NCI-H226 (cell line): ENCODE results near the gene CACNA1S.

Experiments used
- DNase-seq: peaks from one replicate; pipeline ENCODE4 v3.0.0-alpha.2; 2015

Gene CACNA1S

DNA sequence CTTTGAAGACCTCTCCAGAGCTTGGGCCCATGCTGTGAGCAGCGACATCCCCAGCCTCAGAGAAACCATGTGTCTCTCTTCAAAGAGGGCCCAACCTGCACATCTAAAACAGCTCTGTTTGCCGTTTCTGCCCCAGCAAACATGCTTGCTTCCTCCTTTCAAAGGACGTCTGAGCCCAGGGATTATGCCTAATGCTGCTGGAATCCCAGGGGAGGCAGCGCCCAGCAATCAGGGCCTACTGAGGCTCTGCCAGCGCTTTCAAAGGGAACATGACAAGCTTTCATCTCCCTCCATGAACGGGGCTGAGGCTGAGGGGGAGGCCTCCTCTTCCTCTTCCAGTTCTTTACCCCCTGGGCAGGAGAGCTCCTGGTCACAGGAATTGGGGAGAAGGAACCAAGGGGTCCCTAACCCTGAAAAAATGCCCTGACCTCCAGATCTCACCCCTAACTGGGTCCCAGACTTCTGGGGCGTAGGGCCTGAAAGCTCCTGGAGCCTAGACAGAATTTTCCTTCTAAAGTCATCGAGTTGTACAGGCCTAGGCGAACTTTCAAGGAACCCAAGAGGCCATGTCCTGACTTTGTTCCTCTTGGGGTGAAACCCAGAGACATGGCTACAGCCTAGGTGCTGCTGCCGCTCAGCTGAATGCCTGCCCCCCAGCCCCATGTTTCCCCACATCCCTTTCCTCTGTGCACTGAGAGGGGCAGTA lies 28.2 kb upstream of the CACNA1S start:
- no peak for DNase-seq

GRCh38 chr1:201139756-201140155 lies 27.5 kb upstream of the CACNA1S start:
- DNase-seq, result no peak

- no peak for DNase-seq
Measured at GRCh38 chr1:201139306-201139705, 27.1 kb upstream of the CACNA1S start.

- no peak for DNase-seq
Measured at GRCh38 chr1:201138311-201138840, 26.1 kb upstream of the CACNA1S start.

GRCh38 chr1:201137579-201138310 lies 25.5 kb upstream of the CACNA1S start:
- peak; percentile 56 for DNase-seq

- no peak for DNase-seq
Measured at GRCh38 chr1:201137024-201137392, 24.8 kb upstream of the CACNA1S start.

DNA sequence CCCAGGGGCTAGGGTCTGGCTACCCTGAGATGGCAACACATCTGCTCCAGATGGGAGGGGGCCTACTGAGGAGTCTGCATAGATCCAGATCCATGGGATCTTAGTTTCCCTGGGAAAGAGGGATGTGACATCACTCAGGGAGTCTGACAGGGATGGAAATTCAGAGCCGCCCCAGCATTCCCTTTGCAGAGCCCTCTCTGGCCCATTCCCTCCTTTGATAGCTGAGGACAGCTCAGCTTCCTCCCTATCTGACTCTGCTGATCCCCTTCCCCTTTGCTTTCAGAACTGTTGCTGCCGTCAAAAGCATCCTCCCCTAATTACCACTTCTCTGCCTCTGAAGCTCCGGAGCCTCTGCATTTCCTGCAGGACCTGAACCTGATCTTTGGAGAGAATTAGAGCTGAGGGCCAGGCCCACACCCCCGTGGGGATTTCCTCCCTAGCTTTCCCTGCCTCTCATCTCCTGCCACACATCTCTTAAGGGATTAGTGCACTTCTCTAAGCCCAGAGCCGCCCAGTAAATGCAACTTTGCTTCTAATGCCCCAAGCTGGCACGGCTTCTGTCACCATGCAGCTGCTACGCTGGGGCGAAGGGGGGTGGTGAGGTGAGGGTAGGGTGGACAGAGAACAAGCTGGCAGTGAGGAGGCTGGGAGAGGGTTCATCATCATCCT lies 24.3 kb upstream of the CACNA1S start:
- no peak for DNase-seq

DNA sequence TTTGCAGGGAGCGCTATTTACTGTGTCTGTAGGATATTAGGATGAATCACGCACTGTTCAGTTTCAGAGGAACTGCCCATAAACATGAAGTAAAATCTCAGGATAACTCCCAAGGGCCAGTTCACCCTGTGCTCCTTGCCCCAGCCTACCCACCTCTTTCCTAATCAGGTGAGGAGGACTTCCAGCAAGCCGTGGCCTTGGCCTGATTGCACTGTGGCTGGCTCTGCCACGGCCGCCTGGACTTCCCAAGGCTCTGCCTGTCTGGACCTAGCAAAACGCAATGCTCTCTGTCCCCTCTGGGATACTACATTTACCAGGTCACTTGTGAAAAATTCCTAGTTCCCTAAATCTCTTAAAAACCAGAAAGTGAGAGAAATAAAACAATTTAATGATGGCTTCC lies 22.2 kb upstream of the CACNA1S start:
- no peak for DNase-seq

GRCh38 chr1:201131398-201131797 lies 19.2 kb upstream of the CACNA1S start:
- DNase-seq, result no peak

DNA sequence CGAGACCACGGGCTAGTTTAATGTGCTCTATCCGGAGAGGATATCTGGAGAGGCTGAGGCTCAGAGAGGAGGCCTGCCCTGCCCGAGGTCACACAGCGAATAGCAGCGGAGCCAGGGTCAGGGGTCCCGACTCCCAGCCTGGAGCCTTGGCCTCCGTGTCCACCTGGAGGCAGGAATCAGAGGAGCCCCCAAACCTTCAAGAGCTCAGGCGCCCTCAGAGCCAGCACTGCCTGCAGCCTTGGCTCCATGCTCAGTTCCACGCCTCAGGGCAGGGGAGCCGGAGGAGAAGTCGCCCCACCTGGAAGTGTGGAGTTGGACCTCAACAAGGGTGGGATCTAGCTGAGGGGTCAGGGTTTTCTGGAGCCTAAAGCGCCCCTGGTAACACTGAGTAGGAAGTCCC lies 16.7 kb upstream of the CACNA1S start:
- DNase-seq, result no peak

DNA sequence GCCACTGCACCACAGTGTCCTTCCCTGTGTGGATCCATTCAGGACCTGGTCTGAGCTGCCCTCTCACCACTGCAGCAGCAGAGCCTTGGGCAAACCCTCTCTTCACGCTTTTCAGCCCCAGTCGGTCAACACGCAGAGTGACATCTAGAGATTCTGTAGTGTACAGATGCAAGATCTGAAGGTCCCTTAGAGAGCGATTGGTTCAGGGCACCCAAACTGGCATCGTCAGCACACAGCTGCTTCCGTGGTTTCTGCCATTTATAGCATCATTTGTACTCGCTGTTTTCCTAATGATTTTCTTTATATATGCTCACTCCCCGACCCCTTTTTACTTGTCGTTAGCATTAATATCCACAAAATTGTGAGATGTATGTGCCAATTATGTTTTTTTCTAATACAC lies 16.2 kb upstream of the CACNA1S start:
- no peak for DNase-seq

- DNase-seq, result no peak
Measured at GRCh38 chr1:201127755-201128455, 15.7 kb upstream of the CACNA1S start.

- no peak for DNase-seq
Measured at GRCh38 chr1:201126832-201127754, 14.9 kb upstream of the CACNA1S start, which contains the start of gene ASCL5. ASCL5 (minus strand) TSS chr1:201127184; CDS start chr1:201115372, 11,812 bp downstream.

DNA sequence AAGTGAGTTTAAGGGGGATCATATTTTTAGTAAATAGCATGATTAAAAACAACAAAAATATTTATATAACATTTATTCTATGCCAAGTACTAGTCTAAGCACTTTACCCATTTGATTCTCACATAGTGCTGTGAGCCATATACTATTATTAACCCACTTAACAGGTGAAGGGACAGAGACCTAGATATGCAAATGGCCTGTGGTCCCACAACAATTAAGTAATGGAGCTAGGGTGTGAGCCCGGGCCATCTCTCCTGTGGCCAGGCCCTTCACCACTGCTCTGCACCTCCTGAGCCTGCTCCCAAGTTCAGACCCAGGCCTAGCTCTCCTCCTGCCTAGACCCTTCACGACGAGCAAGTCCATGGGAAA lies 14.2 kb upstream of the CACNA1S start:
- DNase-seq, result no peak

GRCh38 chr1:201125800-201126199 lies 13.6 kb upstream of the CACNA1S start:
- DNase-seq, result no peak

DNA sequence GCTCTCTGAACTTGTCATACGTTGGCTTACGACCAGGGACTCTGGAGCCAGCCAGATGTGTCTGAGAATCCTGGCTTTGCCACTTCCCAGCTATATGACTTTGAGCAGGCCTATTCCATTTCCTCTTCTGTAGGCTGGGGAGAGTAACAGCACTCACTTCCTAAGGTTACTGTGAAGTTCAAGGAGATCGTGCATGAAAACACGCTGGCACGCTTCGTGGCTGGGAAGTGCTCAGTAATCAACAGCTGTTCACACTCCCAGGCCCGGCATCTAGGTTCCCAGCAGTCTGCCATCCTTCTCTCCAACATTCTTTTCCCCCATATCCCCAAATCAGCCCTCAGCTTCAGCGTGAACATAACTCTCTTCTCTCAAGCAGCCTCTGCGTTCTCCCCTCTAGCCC lies 12.8 kb upstream of the CACNA1S start:
- no peak for DNase-seq

- DNase-seq, result no peak
Measured at GRCh38 chr1:201123866-201124265, 11.6 kb upstream of the CACNA1S start.

GRCh38 chr1:201122321-201122957 lies 10.2 kb upstream of the CACNA1S start:
- DNase-seq, result no peak

DNA sequence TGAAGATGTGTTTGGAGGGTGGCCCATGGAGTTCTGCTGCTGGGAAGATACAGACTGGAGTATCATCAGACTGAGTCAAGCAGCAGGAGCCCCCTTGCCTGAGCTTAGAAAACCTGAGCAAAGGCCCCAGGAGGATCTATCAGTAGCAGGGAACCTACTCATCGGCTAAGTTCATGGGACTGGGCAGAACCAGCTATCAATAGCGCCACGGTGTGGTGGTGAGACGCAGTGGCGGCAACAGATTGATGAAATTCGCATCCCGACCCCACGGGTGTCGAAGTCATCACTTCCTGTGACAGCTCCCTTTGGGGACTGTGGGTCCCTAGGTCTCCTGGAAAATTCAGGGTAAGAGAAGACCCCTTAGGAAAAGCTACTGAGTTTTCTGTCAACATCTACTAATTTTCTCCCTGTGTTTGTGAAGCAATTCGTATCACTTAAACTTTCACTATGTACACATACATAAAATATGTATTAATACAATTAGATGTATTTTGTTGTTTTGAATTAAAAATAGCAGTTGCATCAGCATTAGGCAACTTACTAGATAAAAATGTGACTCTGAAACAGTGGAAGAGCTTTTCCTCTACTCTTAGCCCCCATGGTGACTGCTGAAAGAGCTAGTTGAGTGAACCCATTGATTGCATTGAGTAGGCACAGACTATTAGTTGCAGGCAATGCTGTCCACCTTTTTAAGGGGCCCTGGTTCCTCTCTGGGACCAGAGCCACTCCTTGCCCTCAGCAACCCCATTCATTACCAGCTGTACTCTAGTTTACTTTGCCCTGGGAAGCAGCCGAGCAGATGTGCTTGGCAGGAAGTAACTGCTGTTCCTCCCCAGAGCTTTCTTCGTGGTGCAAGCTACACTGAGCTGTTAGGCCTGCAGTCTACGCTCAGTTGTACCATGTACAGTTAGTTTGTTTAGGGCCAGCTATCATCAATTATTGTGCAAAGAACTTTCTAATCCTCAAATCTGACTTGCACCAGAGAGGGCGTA lies 7.3 kb upstream of the CACNA1S start:
- peak; percentile 15 for DNase-seq

DNA sequence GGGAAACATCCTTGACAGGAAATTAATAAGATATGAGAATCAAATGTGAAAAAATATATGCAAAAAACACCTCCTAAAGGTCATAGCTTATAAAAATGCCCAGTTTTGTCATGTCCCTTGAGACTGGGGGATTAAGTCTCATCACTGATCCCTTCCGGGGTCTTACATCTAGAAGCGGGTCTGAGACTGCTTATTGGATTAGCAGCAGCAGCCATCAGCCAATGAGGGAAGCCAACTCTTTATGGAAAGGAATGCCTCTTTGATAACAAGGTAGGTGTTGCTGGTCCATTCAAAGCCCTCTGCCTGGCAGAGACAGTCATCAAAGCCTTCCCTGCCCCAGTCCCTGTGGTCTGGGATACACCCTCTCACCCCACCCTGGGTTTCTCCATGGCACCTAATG lies 3.9 kb upstream of the CACNA1S start:
- DNase-seq, result no peak
